AG09319 (cell line): ENCODE data around the gene CAV1.

Experiments
- DNase-seq: peaks from one replicate; pipeline ENCODE4 v3.0.0-alpha.2; 2010; ENCODE audit warnings: low read depth; ENCODE audit errors: extremely low read depth
- TF ChIP-seq, protein P1 (sequence below): IDR thresholded peaks from 2 replicates; pipeline ENCODE4 v1.5.1; 2011; ENCODE audit warnings: low read depth, mild to moderate bottlenecking, inconsistent platforms, low read length, moderate library complexity

The CAV1 gene

DNA sequence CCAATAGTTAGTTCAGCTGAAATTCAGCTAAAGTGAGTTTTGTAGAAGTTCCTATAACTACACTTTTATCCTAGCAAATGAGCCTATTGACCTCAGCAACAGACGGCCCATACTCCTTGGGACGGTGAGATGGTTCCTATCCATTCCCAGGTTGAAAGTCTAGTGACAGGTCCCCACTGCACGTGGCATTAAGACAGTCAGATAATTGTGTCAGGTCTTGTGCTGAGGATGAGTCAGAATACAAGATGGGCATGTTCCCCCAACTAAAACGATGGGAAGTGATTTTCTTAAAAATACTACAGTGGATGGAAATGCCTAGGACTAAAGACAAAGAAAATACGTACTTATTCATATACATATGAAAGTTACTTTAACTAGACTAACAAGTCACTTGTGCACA, 2.1 kb downstream of the CAV1 start:
- DNase-seq: no peak
- TF ChIP-seq, protein P1, sequence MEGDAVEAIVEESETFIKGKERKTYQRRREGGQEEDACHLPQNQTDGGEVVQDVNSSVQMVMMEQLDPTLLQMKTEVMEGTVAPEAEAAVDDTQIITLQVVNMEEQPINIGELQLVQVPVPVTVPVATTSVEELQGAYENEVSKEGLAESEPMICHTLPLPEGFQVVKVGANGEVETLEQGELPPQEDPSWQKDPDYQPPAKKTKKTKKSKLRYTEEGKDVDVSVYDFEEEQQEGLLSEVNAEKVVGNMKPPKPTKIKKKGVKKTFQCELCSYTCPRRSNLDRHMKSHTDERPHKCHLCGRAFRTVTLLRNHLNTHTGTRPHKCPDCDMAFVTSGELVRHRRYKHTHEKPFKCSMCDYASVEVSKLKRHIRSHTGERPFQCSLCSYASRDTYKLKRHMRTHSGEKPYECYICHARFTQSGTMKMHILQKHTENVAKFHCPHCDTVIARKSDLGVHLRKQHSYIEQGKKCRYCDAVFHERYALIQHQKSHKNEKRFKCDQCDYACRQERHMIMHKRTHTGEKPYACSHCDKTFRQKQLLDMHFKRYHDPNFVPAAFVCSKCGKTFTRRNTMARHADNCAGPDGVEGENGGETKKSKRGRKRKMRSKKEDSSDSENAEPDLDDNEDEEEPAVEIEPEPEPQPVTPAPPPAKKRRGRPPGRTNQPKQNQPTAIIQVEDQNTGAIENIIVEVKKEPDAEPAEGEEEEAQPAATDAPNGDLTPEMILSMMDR: no peak

DNA sequence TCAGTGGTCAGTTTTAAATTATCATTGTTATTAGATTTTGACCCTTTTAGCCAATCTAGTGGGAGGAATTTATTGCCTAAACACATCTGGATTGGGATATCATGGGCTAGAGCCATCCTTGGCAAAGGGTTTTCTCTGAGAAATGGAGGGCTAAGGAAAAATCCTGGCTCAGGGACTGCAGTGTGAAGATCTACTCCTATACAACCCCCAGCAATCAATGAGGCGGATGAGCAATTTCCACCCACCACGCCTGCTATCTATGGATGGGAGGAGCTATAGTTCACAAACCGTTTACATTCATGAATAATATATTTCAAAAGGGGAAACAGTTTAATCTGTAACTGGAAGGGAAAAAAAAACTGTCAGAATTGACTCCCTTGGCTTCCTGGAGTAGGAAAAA, 2.7 kb downstream of the CAV1 start:
- DNase-seq: no peak
- TF ChIP-seq, protein P1: no peak

DNA sequence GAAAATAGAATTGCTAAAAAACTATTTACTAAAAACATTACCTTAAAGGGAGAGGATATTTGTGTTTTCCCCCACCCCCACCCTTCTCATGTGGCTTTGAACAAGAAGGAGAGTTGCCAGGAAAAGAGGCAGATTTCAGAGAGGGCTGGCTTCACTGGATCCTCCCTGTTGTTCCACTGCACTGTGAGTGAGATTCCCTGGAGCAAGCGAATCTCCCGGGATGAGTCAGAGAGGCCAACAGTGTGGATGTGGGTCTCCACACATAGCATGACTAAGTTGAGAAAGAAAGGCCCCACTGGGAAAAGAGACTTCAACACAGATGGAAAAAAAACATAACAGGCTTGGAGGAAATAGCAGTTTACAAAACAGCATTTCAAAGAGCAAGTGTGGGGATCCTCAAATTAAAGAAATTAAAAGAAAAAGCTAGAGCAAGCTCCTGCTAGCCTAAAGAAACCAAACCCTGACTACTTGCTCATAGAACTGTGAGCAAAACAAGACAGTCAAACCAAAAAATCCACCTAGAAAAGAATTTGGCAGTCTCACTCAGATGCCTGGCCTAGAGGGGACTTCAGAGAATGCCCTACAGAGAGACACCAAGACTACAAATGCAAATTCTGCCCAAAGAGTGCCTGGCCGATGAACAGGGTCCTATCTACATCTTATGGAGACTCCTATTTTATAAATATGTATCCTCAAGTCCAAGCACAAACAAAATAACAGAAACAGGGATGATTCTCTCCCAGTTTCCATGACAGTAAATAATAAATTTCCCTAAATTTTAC, 3.4 kb downstream of the CAV1 start:
- peak; percentile 89 for DNase-seq
- TF ChIP-seq, protein P1: no peak

DNA sequence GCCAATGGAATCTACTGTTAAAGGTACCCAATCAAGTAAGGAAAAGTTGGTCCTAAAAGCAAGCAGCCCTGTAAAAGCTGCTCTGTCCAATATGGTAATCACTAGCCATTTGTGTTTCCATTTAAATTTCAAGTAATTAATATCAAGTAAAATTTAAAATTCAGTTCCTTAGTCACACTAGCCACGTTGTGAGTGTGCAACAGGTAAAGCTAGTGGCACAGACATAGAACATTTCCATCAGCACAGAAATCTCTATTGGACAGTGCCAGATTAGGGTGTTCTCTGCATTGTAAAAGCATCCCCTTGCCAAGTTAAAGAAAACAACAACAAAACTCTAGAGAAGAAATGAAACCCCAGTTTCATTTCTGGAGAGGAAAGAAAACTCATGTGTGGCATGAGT, 4.4 kb downstream of the CAV1 start:
- TF ChIP-seq, protein P1: no peak
- DNase-seq: no peak

DNA sequence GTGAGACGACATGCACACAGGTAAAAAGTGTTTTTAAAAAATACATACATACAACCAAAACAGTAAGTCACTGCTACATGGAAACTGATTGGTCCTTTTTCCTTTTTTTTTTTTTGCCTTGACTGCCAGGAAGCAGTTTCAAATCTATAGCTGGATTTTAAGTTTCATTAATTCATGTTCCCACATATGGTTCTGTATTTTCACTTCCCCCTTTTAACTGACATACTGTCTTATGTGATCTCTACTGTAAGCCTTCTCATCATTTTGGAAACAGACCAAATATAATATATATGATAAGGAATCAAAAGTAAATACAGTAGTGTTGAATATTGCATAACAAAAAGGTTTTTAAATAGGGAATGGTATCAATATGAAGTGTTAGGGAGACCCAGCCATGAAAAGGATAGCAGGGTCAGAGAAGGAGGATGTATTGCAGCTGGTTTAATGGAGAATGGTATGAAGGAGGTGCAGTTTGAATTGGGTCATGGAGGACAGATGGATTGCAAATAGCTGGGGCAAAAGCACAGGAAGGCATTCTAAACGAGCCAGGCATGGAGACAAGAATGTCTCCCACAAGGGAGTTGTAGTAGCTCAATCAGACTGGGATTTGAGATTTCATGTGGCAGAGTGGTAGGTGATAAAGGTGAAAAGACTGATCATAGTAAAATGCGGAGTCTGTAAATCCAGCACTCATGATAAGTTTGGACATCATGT, 5.4 kb downstream of the CAV1 start:
- TF ChIP-seq, protein P1: no peak
- DNase-seq: no peak

DNA sequence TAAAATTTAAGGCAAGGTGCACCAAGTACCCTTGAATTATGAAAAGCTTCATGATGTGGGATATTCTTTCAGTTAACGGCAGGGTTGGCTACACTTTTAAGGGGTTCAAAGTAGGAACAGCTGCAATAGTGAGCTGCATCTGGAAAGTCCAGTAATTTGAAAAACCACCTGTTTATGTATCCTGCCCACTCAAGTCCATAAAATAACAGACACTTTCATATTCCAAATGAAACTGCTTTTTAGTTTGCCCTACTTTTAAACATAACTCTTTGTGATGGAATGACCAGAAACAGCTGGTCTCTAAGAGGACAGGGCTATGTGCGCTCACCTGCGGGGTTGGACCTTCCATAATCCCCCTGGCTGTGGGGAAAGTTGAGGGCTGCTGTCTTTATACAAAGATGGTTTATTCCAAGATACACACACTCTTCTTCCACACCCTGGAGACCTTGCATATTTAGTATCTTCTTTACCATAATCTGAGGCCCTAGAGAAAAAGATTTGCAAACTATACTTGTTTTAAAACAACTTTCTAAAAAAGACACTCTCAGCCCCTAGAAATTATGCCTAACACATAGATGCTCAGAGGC, 7.4 kb downstream of the CAV1 start:
- no peak for DNase-seq
- TF ChIP-seq, protein P1: no peak

DNA sequence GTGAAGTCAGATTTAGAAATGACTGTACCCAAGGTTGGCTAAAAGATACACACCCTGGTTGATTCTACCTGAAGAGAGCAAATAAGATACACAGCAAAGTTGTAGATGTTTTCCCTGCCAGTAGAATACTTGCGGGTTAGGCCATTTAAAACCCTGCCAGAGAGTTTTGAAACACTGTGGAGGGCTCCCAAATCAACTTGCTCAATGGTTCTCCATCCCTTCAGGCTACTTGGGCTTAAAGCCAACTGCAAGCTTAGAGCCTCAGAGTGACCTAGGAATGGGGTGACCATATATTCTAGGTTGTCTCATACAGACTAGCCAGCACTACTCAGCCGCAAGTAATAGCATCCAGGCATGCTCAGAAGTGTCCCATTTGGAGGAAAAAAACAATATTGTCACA, 10.0 kb downstream of the CAV1 start:
- peak; percentile 73 for DNase-seq
- TF ChIP-seq, protein P1: no peak
